Mesodermal cell (in vitro differentiated cells): ENCODE measurements around the gene RSKR. TPM values are rescaled to one million over a fixed set of nuclear protein-coding genes. Genes with fewer than 3 reads are reported as not detected.
"Not testable (repeated sequence)": the region's sequence is repeated elsewhere in the genome, so short reads cannot be mapped to it uniquely, and the experiment has no call there.

Source experiments
- H3K27ac ChIP-seq: 2 replicates; pipeline ENCODE4 v1.7.0; 2013; ENCODE audit warnings: mild to moderate bottlenecking, low read depth, low read length, moderate library complexity; ENCODE audit not compliant: severe bottlenecking
- H3K36me3 ChIP-seq: 2 replicates; pipeline ENCODE4 v1.7.1; 2013; ENCODE audit warnings: mild to moderate bottlenecking, low read length, moderate library complexity; ENCODE audit not compliant: control insufficient read depth, insufficient read depth
- H3K4me1 ChIP-seq: one replicate; pipeline ENCODE4 v1.7.1; 2013; ENCODE audit warnings: mild to moderate bottlenecking, low read length; ENCODE audit not compliant: insufficient read depth, control insufficient read depth, poor library complexity, severe bottlenecking
- H3K4me3 ChIP-seq: 2 replicates; pipeline ENCODE4 v1.7.0; 2013; ENCODE audit warnings: low read length, control low read depth, mild to moderate bottlenecking; ENCODE audit not compliant: insufficient read depth, poor library complexity, severe bottlenecking; ENCODE audit errors: extremely low read depth
- H3K9me3 ChIP-seq: 2 replicates; pipeline ENCODE4 v1.7.1; 2013; ENCODE audit warnings: mild to moderate bottlenecking, low read length, moderate library complexity; ENCODE audit not compliant: control insufficient read depth
- WGBS, 2 experiments: methylation state at CpG; one replicate each; pipeline ENCODE4 v1.1.5; 2013; ENCODE audit warnings: missing lambda C conversion rate in 2 of 2; ENCODE audit not compliant: insufficient coverage in 2 of 2; 5-methylcytosine and 5-hydroxymethylcytosine counted together
- polyA plus RNA-seq, 2 experiments: library from polyadenylated mRNA; stranded (reverse); fragments of 50-300 nt; gene quantifications; one replicate each; pipeline ENCODE4 v1.2.3, GENCODE V29; 2013

The RSKR gene
- 16.3 TPM for polyA plus RNA-seq (2013, experiment 1 of 2)
- polyA plus RNA-seq (2013, experiment 2 of 2): 10.1 TPM

GRCh38 chr17:28613931-28614381 lies at the start of gene RSKR:
Gene RSKR (minus strand): TSS chr17:28614185. CDS start chr17:28614161, 24 bp downstream.
- H3K36me3 ChIP-seq: peaks cover 94% of the 10 kb centered on the region
- no peak within 1 kb of the TSS for H3K4me3 ChIP-seq
- H3K4me1 ChIP-seq: no peaks in the 10 kb centered on the region
- 83 to 89% methylated on average over 2 to 5 of the region's 5 CpGs for WGBS, 2 experiments
- peak within 1 kb of the TSS; percentile 48 for H3K27ac ChIP-seq
- no peaks in the 10 kb centered on the region for H3K9me3 ChIP-seq

- Histone ChIP-seq H3K9me3 (peaks cover 13% of the 10 kb centered on the region), H3K4me1 (peaks cover 4% of the 10 kb centered on the region), H3K36me3 (peaks cover 62% of the 10 kb centered on the region), H3K4me3 (peak overlapping the region; percentile 86), H3K27ac (no peak overlapping the region)
Observed at GRCh38 chr17:28663723-28664122, 49.7 kb upstream of the RSKR start.

GRCh38 chr17:28662527-28662829 lies 48.5 kb upstream of the RSKR start:
- 0% methylated on average over 1 to 6 of the region's 10 CpGs for WGBS, 2 experiments
- Histone ChIP-seq H3K27ac (peak overlapping the region; percentile 92), H3K4me3 (peak overlapping the region; percentile 86), H3K36me3 (peaks cover 60% of the 10 kb centered on the region), H3K9me3 (peaks cover 13% of the 10 kb centered on the region), H3K4me1 (peaks cover 4% of the 10 kb centered on the region)

- 0 to 1% methylated on average over 56 to 59 of the region's 66 CpGs for WGBS, 2 experiments
- H3K4me3 ChIP-seq: peak within 1 kb of the TSS; percentile 86
- peaks cover 13% of the 10 kb centered on the region for H3K9me3 ChIP-seq
- H3K36me3 ChIP-seq: peaks cover 64% of the 10 kb centered on the region
- H3K27ac ChIP-seq: peak within 1 kb of the TSS; percentile 92
- peaks cover 4% of the 10 kb centered on the region for H3K4me1 ChIP-seq
Observed at GRCh38 chr17:28661635-28662526, 47.9 kb upstream of the RSKR start, which contains the start of the genes SDF2 and SUPT6H. Gene SDF2 (minus strand): TSS chr17:28661906. CDS start chr17:28661876, 30 bp downstream. Gene SUPT6H (plus strand): TSS chr17:28662205. CDS start chr17:28673402, 11,197 bp downstream.

- H3K27ac ChIP-seq, H3K4me1 ChIP-seq, H3K4me3 ChIP-seq: not testable (repeated sequence)
- 97% methylated on average over 11 to 22 of the region's 23 CpGs for WGBS, 2 experiments
- Histone ChIP-seq H3K36me3 (peaks cover 62% of the 10 kb centered on the region), H3K9me3 (peaks cover 13% of the 10 kb centered on the region)
Observed at GRCh38 chr17:28659497-28659881, 45.5 kb upstream of the RSKR start.

GRCh38 chr17:28658766-28659496 lies 44.9 kb upstream of the RSKR start:
- peaks cover 61% of the 10 kb centered on the region for H3K36me3 ChIP-seq
- H3K9me3 ChIP-seq: peaks cover 13% of the 10 kb centered on the region
- H3K27ac ChIP-seq, H3K4me1 ChIP-seq, H3K4me3 ChIP-seq: not testable (repeated sequence)
- WGBS, 2 experiments: 93 to 97% methylated on average over 35 to 38 of the region's 46 CpGs

GRCh38 chr17:28658342-28658741 lies 44.4 kb upstream of the RSKR start:
- H3K4me3 ChIP-seq, H3K4me1 ChIP-seq, H3K27ac ChIP-seq: not testable (repeated sequence)
- Histone ChIP-seq H3K36me3 (peaks cover 64% of the 10 kb centered on the region), H3K9me3 (peaks cover 13% of the 10 kb centered on the region)
- 82% methylated on average over 2 of the region's 8 CpGs; no CpG with 5 or more reads in 1 of the 2 experiments for WGBS, 2 experiments

- H3K27ac ChIP-seq: no peak overlapping the region
- peaks cover 69% of the 10 kb centered on the region for H3K36me3 ChIP-seq
- 94 to 98% methylated on average over 4 of the region's 5 CpGs for WGBS, 2 experiments
- peaks cover 4% of the 10 kb centered on the region for H3K4me1 ChIP-seq
- no peak overlapping the region for H3K4me3 ChIP-seq
- peaks cover 13% of the 10 kb centered on the region for H3K9me3 ChIP-seq
Observed at GRCh38 chr17:28657756-28658155, 43.8 kb upstream of the RSKR start.

GRCh38 chr17:28655160-28655559 lies 41.2 kb upstream of the RSKR start:
- WGBS, 2 experiments: 96 to 98% methylated on average over 2 to 4 of the region's 5 CpGs
- H3K4me1 ChIP-seq: no peaks in the 10 kb centered on the region
- peaks cover 86% of the 10 kb centered on the region for H3K36me3 ChIP-seq
- H3K9me3 ChIP-seq: peaks cover 7% of the 10 kb centered on the region
- H3K27ac ChIP-seq: no peak overlapping the region
- H3K4me3 ChIP-seq: no peak overlapping the region

- peaks cover 49% of the 10 kb centered on the region for H3K36me3 ChIP-seq
- H3K4me3 ChIP-seq: no peak overlapping the region
- 92 to 100% methylated on average over 1 of the region's 2 CpGs for WGBS, 2 experiments
- H3K9me3 ChIP-seq: no peaks in the 10 kb centered on the region
- peaks cover 1% of the 10 kb centered on the region for H3K4me1 ChIP-seq
- no peak overlapping the region for H3K27ac ChIP-seq
Observed at GRCh38 chr17:28648698-28649097, 34.7 kb upstream of the RSKR start.
